Psoas muscle (tissue), 8 donors: ENCODE measurements around the gene CHD5. TPM values are rescaled to one million over a fixed set of nuclear protein-coding genes. Genes with fewer than 3 reads are reported as not detected.

ENCODE experiments used
- ATAC-seq, 4 donors: fragments of 200-7000 bp; cut with Tn5 transposase; one replicate each; pipeline ENCODE4 v1.9.1; 2020; ENCODE audit warnings: moderate library complexity in 3 of 4, mild to moderate bottlenecking in 2 of 4
- DNase-seq, 2 donors: peaks; one replicate each; pipeline ENCODE4 v3.0.0-alpha.2; 2020
- H3K27ac ChIP-seq: fragments of 200-600 bp; one replicate; pipeline ENCODE4 v1.8.0; 2022
- H3K27me3 ChIP-seq, 3 donors: fragments of 200-600 bp in 1 of 3; one replicate each; pipeline versions ENCODE4 v1.6.1 to v1.8.0; 2013 to 2022; ENCODE audit warnings: low read length in 2 of 3, mild to moderate bottlenecking in 2 of 3, moderate library complexity in 1 of 3; ENCODE audit not compliant: insufficient read depth in 3 of 3
- H3K36me3 ChIP-seq, 2 donors: fragments of 200-600 bp in 1 of 2; one replicate each; pipeline versions ENCODE4 v1.6.1 to v1.8.0; 2013 to 2022; ENCODE audit warnings: low read depth in 1 of 2, mild to moderate bottlenecking in 1 of 2, moderate library complexity in 1 of 2; ENCODE audit not compliant: insufficient read depth in 1 of 2
- H3K4me1 ChIP-seq: fragments of 200-600 bp; one replicate; pipeline ENCODE4 v1.8.0; 2022
- H3K4me3 ChIP-seq: fragments of 200-600 bp; one replicate; pipeline ENCODE4 v1.8.0; 2022; ENCODE audit warnings: mild to moderate bottlenecking
- H3K9me3 ChIP-seq: fragments of 200-600 bp; one replicate; pipeline ENCODE4 v1.8.0; 2022
- CTCF ChIP-seq: fragments of 200-600 bp; IDR thresholded peaks from one replicate; pipeline ENCODE4 v1.8.0; 2022; ENCODE audit warnings: antibody characterized with exemption
- WGBS, 3 donors: extraction: QIAGEN DNeasy Blood & Tissue Kit; methylation state at CpG; one replicate each; pipeline versions ENCODE4 v1.1.6 to v1.1.7; 2013; 5-methylcytosine and 5-hydroxymethylcytosine counted together
- intact Hi-C, 2 donors: fragments of 100-400 bp; cut with DNase I; formaldehyde crosslinking; loops; one replicate each; pipeline versions ENCODE4 v1.11.0 to v1.14.2; 2022
- polyA plus RNA-seq, 3 donors: library from polyadenylated mRNA; stranded (reverse); fragments of 200-250 nt; gene quantifications; one replicate each; pipeline ENCODE4 v1.2.3, GENCODE V29; 2013
- total RNA-seq, 4 donors: library from RNA; stranded (reverse); fragmentation: NEBNext Ultra II Directional in 2 of 4; extraction: Animal tissue kit (Norgen Biotek cat#: 25700) in 2 of 4; gene quantifications; one replicate each; pipeline versions ENCODE4 v1.2.1 to v1.2.4, GENCODE V29; 2021 to 2023
- donor health status: healthy with polysubstance abuse.
- donor health status: DM: no; HTN: no; CAD: no; lungs with moderate emphysema.
- donor health status: Bipolar disorder and iron deficiency.
- donor health status: healthy.
- donor health status: DM: yes; HTN: yes; CAD: no.
- donor health status: DM: no; HTN: no; CAD: no.
- donor health status: DM: no; HTN: no; CAD: no.
- donor health status: DM: yes; HTN: yes; CAD: no.

The CHD5 gene
- total and polyA plus RNA-seq, 7 donors = 0.03 to 0.38 (median 0.24) TPM; not detected in 2

- Histone ChIP-seq H3K27ac (no peak overlapping the region), H3K27me3 (peaks cover 0 to 21% (median 0%) of the 10 kb centered on the region in 3 donors), H3K36me3 (no peaks in the 10 kb centered on the region), H3K9me3 (no peaks in the 10 kb centered on the region), H3K4me1 (no peaks in the 10 kb centered on the region), H3K4me3 (no peak overlapping the region)
- intact Hi-C loops = no loop called here
- ATAC-seq = no peak
- 68 to 71% (median 70%) methylated on average over 5 of the region's 5 CpGs for WGBS, 3 donors
- DNase-seq = peak in 1 of 2 donors; percentile 41
- no peak for TF ChIP-seq CTCF
Measured at GRCh38 chr1:6137758-6138157, 42.4 kb downstream of the CHD5 start.

- 79% methylated on average over 14 to 16 of the region's 16 CpGs for WGBS, 3 donors
- Histone ChIP-seq H3K9me3 (no peaks in the 10 kb centered on the region), H3K4me3 (no peak overlapping the region), H3K4me1 (no peaks in the 10 kb centered on the region), H3K27me3 (peaks cover 0 to 21% (median 1%) of the 10 kb centered on the region in 3 donors), H3K36me3 (no peaks in the 10 kb centered on the region), H3K27ac (no peak overlapping the region)
- intact Hi-C loops = no loop called here
- ATAC-seq = no peak
- DNase-seq = peak in 1 of 2 donors; percentile 11
- TF ChIP-seq CTCF = no peak
Measured at GRCh38 chr1:6136516-6137220, 43.5 kb downstream of the CHD5 start.

GRCh38 chr1:6134741-6135510 lies 45.2 kb downstream of the CHD5 start:
- H3K36me3 ChIP-seq = no peaks in the 10 kb centered on the region
- H3K9me3 ChIP-seq = no peaks in the 10 kb centered on the region
- ATAC-seq (no peak), DNase-seq (no peak)
- no peak overlapping the region for H3K4me3 ChIP-seq
- H3K27ac ChIP-seq = no peak overlapping the region
- H3K4me1 ChIP-seq = no peaks in the 10 kb centered on the region
- no peak for TF ChIP-seq CTCF
- intact Hi-C loops = no loop called here
- peaks cover 0 to 21% (median 4%) of the 10 kb centered on the region in 3 donors for H3K27me3 ChIP-seq
- 74 to 75% (median 75%) methylated on average over 22 of the region's 22 CpGs for WGBS, 3 donors

- intact Hi-C loops = no loop called here
- no peak for TF ChIP-seq CTCF
- H3K36me3 ChIP-seq = no peaks in the 10 kb centered on the region
- no peaks in the 10 kb centered on the region for H3K9me3 ChIP-seq
- DNase-seq (peak in 1 of 2 donors; percentile 22), ATAC-seq (no peak)
- 88 to 90% (median 89%) methylated on average over 10 to 11 of the region's 11 CpGs for WGBS, 3 donors
- no peaks in the 10 kb centered on the region for H3K4me1 ChIP-seq
- H3K27me3 ChIP-seq = peaks cover 0 to 21% (median 4%) of the 10 kb centered on the region in 3 donors
- H3K27ac ChIP-seq = no peak overlapping the region
- no peak overlapping the region for H3K4me3 ChIP-seq
Measured at GRCh38 chr1:6134206-6134605, 45.9 kb downstream of the CHD5 start.
